Stromal cell of bone marrow (primary cell): ENCODE data around the gene KIZ.

Experiments
- DNase-seq: peaks from one replicate; pipeline ENCODE4 v3.0.0-alpha.2; 2012; ENCODE audit warnings: low read depth

The KIZ gene

GRCh38 chr20:21265261-21266190, 139.6 kb downstream of the KIZ start:
- DNase-seq, result no peak

- no peak for DNase-seq
Observed at GRCh38 chr20:21266191-21266536, 140.3 kb downstream of the KIZ start.

- no peak for DNase-seq
Observed at GRCh38 chr20:21269772-21270171, 143.9 kb downstream of the KIZ start.

GRCh38 chr20:21270806-21271205, 144.9 kb downstream of the KIZ start:
- no peak for DNase-seq

GRCh38 chr20:21272279-21272678, 146.4 kb downstream of the KIZ start:
- peak; percentile 17 for DNase-seq

GRCh38 chr20:21272679-21273078, 146.8 kb downstream of the KIZ start:
- no peak for DNase-seq

GRCh38 chr20:21273755-21274386, 148.0 kb downstream of the KIZ start:
- no peak for DNase-seq

GRCh38 chr20:21278829-21279228, 152.9 kb downstream of the KIZ start:
- DNase-seq, result no peak

- no peak for DNase-seq
Observed at GRCh38 chr20:21279706-21280521, 154.0 kb downstream of the KIZ start.

GRCh38 chr20:21280522-21281016, 154.7 kb downstream of the KIZ start:
- DNase-seq, result no peak

GRCh38 chr20:21286775-21287174, 160.9 kb downstream of the KIZ start:
- DNase-seq, result no peak

GRCh38 chr20:21288587-21289370, 162.9 kb downstream of the KIZ start:
- DNase-seq, result no peak

- no peak for DNase-seq
Observed at GRCh38 chr20:21289651-21290050, 163.8 kb downstream of the KIZ start.

- DNase-seq, result peak; percentile 47
Observed at GRCh38 chr20:21291026-21291425, 165.1 kb downstream of the KIZ start.

- no peak for DNase-seq
Observed at GRCh38 chr20:21294755-21295154, 168.9 kb downstream of the KIZ start.
